HG03095 (cell line): Measurements from ENCODE around the gene HBZ.
"Not testable (repeated sequence)": the region's sequence is repeated elsewhere in the genome, so short reads cannot be mapped to it uniquely, and the experiment has no call there.

Experiments used
- ATAC-seq: cut with Tn5 transposase; IDR thresholded peaks from one replicate; pipeline ENCODE4 v1.9.1; 2021; ENCODE audit warnings: moderate library complexity; ENCODE audit not compliant: unreplicated experiment

The HBZ gene

GRCh38 chr16:164134-164823 is 11.8 kb downstream of the HBZ start:
- ATAC-seq, result not testable (repeated sequence)

- ATAC-seq, result no peak
Measured at GRCh38 chr16:164827-165538, 12.5 kb downstream of the HBZ start.

- no peak for ATAC-seq
Measured at GRCh38 chr16:165539-166374, 13.3 kb downstream of the HBZ start, which contains the start of gene HBM. Gene HBM, plus strand, starts transcription at chr16:165978. Its CDS starts 20 bp downstream, at chr16:165998.

GRCh38 chr16:166375-167121 is 14.1 kb downstream of the HBZ start:
- no peak for ATAC-seq

GRCh38 chr16:167122-167690 is 14.8 kb downstream of the HBZ start:
- ATAC-seq, result no peak

GRCh38 chr16:168424-168823 is 16.0 kb downstream of the HBZ start:
- ATAC-seq, result no peak

- ATAC-seq, result no peak
Measured at GRCh38 chr16:169014-169413, 16.6 kb downstream of the HBZ start.

GRCh38 chr16:170088-170507 is 17.7 kb downstream of the HBZ start:
- not testable (repeated sequence) for ATAC-seq

- ATAC-seq, result no peak
Measured at GRCh38 chr16:170788-171187, 18.3 kb downstream of the HBZ start.

GRCh38 chr16:172374-172941 is 20.0 kb downstream of the HBZ start, which contains the start of gene HBA2:
Gene HBA2, plus strand, starts transcription at chr16:172876. Its CDS starts 37 bp downstream, at chr16:172913.
- ATAC-seq, result not testable (repeated sequence)

- not testable (repeated sequence) for ATAC-seq
Measured at GRCh38 chr16:173211-173854, 20.9 kb downstream of the HBZ start.

- ATAC-seq, result not testable (repeated sequence)
Measured at GRCh38 chr16:173928-174769, 21.7 kb downstream of the HBZ start.

- ATAC-seq, result no peak
Measured at GRCh38 chr16:175011-175949, 22.8 kb downstream of the HBZ start.

GRCh38 chr16:176006-176405 is 23.6 kb downstream of the HBZ start:
- not testable (repeated sequence) for ATAC-seq

GRCh38 chr16:176477-177382 is 24.3 kb downstream of the HBZ start, which contains the start of gene HBA1:
Gene HBA1, plus strand, starts transcription at chr16:176680. Its CDS starts 37 bp downstream, at chr16:176717.
- not testable (repeated sequence) for ATAC-seq

GRCh38 chr16:177394-177822 is 25.0 kb downstream of the HBZ start:
- no peak for ATAC-seq
